HepG2 (cell line): ENCODE results near the gene STKLD1. TPM values are rescaled to one million over a fixed set of nuclear protein-coding genes. Genes with fewer than 3 reads are reported as not detected.
A peak's percentile ranks its signal among the peaks of the same experiment; 100 is the strongest.

Experiments
- ATAC-seq: fragments of 200-7000 bp; cut with Tn5 transposase; 3 replicates; pipeline ENCODE4 v1.9.1; 2020; ENCODE audit warnings: mild to moderate bottlenecking, moderate library complexity
- BruUV-seq: library from RNA; stranded (reverse); fragments of 400-500 nt; replicated peaks from 2 replicates; lab custom pipeline; 2021; lab: Mats Ljungman, UMichigan
- CTCF ChIA-PET: fragments of 300-600 bp; formaldehyde crosslinking; extraction: SDS; loops from one replicate; lab custom pipeline; 2021; ENCODE audit warnings: low total read pairs, inconsistent platforms, low intra/inter-chr PET ratio; lab: Yijun Ruan, JAX
- POLR2A ChIA-PET: fragments of 350-600 bp; sonication (Branson Sonifier 250); formaldehyde crosslinking; loops from one replicate; lab custom pipeline; 2020; ENCODE audit warnings: antibody characterized with exemption, inconsistent platforms; lab: Yijun Ruan, JAX
- DNase-seq: peaks from one replicate; pipeline ENCODE4 v3.0.0-alpha.2; 2015; ENCODE audit warnings: low spot score
- FAIRE-seq: peaks from 3 replicates; lab custom pipeline; 2011; peaks lifted over from hg19 to GRCh38; lab: Jason Lieb, UNC
- H2AFZ ChIP-seq: one replicate; pipeline ENCODE4 v1.6.1; 2011; ENCODE audit warnings: low read length, inconsistent platforms
- H3K27ac ChIP-seq: fragments of 300-600 bp; 3 replicates; pipeline ENCODE4 v1.8.0; 2011; ENCODE audit warnings: mixed run types, mild to moderate bottlenecking, mixed read lengths, low read length, inconsistent platforms; ENCODE audit not compliant: insufficient read depth; ENCODE audit errors: extremely low read length
- H3K27me3 ChIP-seq, 2 experiments: fragments of 200-600 bp in 1 of 2; 2 replicates in 1 of 2; 3 replicates in 1 of 2; pipeline versions ENCODE4 v1.6.0 to v1.8.0; 2011; ENCODE audit warnings: low read length in 2 of 2, mild to moderate bottlenecking in 2 of 2, moderate library complexity in 2 of 2, inconsistent platforms in 1 of 2; ENCODE audit not compliant: insufficient read depth in 2 of 2, control insufficient read depth in 1 of 2
- H3K36me3 ChIP-seq, 2 experiments: fragments of 200-600 bp in 1 of 2; replicated peaks in 1 of 2; 2 replicates in 1 of 2; 3 replicates in 1 of 2; pipeline versions ENCODE4 v1.5.1 to v1.8.0; 2011; ENCODE audit warnings: low read length in 2 of 2, inconsistent platforms in 1 of 2; ENCODE audit not compliant: insufficient read depth in 2 of 2, control insufficient read depth in 1 of 2
- H3K4me1 ChIP-seq: 2 replicates; pipeline ENCODE4 v1.5.1; 2012; ENCODE audit warnings: low read length, inconsistent platforms; ENCODE audit not compliant: insufficient read depth
- H3K4me2 ChIP-seq: 2 replicates; pipeline ENCODE4 v1.6.0; 2011; ENCODE audit warnings: low read depth, low read length, inconsistent platforms
- H3K4me3 ChIP-seq, 3 experiments: fragments of 200-600 bp in 1 of 3; sonication (generic), shearing (Covaris generic) in 1 of 3; replicated peaks in 1 of 3; 2 replicates each; pipeline ENCODE4 v1.5.1; 2011 to 2016; ENCODE audit warnings: low read length in 3 of 3, inconsistent platforms in 2 of 3, low read depth in 2 of 3, mild to moderate bottlenecking in 2 of 3, control low read depth in 1 of 3, mixed read lengths in 1 of 3; ENCODE audit not compliant: insufficient read depth in 1 of 3
- H3K79me2 ChIP-seq: one replicate; pipeline ENCODE4 v1.6.1; 2011; ENCODE audit warnings: low read length, inconsistent platforms; ENCODE audit not compliant: insufficient read depth
- H3K9ac ChIP-seq: 2 replicates; pipeline ENCODE4 v1.6.0; 2011; ENCODE audit warnings: mild to moderate bottlenecking, low read depth, low read length, inconsistent platforms; ENCODE audit not compliant: insufficient read depth
- H3K9me3 ChIP-seq: 2 replicates; pipeline ENCODE4 v1.5.1; 2012; ENCODE audit warnings: mild to moderate bottlenecking, low read length
- H4K20me1 ChIP-seq: 2 replicates; pipeline ENCODE4 v1.6.0; 2011; ENCODE audit warnings: inconsistent platforms, mild to moderate bottlenecking, low read length, moderate library complexity; ENCODE audit not compliant: insufficient read depth
- ARNT2 ChIP-seq: sonication (generic); formaldehyde crosslinking; IDR thresholded peaks from 2 replicates; pipeline ENCODE4 v1.8.0; 2022; ENCODE audit warnings: mild to moderate bottlenecking, low read depth, missing genetic modification reagents, moderate library complexity
- FOXK1 ChIP-seq: sonication (generic); formaldehyde crosslinking; IDR thresholded peaks from 2 replicates; pipeline ENCODE4 v1.4.0; 2020; ENCODE audit warnings: low read depth, missing genetic modification reagents, borderline replicate concordance
- SMYD3 ChIP-seq: sonication (generic); formaldehyde crosslinking; IDR thresholded peaks from 2 replicates; pipeline ENCODE4 v1.8.1; 2023; ENCODE audit warnings: mild to moderate bottlenecking, missing genetic modification reagents
- TBX3 ChIP-seq: fragments of 450-650 bp; IDR thresholded peaks from 2 replicates; pipeline ENCODE4 v1.6.1; 2017; ENCODE audit warnings: antibody characterized with exemption, mild to moderate bottlenecking, inconsistent platforms, borderline replicate concordance
- WGBS: methylation state at CpG from one replicate; pipeline ENCODE4 v1.1.6; 2017; ENCODE audit warnings: low lambda C conversion rate; 5-methylcytosine and 5-hydroxymethylcytosine counted together
- in situ Hi-C: cut with HindIII; loops from 2 replicates; pipeline ENCODE4 v1.10.0; 2017; ENCODE audit warnings: low pct_unique_long_range_greater_than_20kb; ENCODE audit not compliant: extremely low pct_ligation_motif_present
- intact Hi-C: fragments of 100-400 bp; cut with micrococcal nuclease; formaldehyde crosslinking; loops from one replicate; pipeline ENCODE4 v1.10.0; 2022; ENCODE audit not compliant: unreplicated experiment
- polyA plus RNA-seq, 8 experiments: library from polyadenylated mRNA; depleted of rRNA in 3 of 8; stranded (reverse) in 7 of 8; unstranded in 1 of 8; fragments of >200 nt; fragmentation: Illumina TruSeq in 4 of 8; extraction: Trizol in 4 of 8; gene quantifications; 2 replicates each; pipeline versions ENCODE4 v1.2.1 to v1.2.3, GENCODE V29; 2011 to 2016; ENCODE audit warnings: low read depth in 4 of 8, missing spikeins in 1 of 8, mixed read lengths in 1 of 8; ENCODE audit not compliant: insufficient read depth in 1 of 8
- total RNA-seq, 5 experiments: library from RNA; depleted of rRNA; stranded (reverse); fragments of >200 nt; fragmentation: Illumina TruSeq; extraction: Trizol; gene quantifications; 2 replicates each; pipeline ENCODE4 v1.2.3, GENCODE V29; 2016; ENCODE audit warnings: low read depth in 1 of 5
- TF ChIP-seq, protein P1 (sequence below): sonication (generic); formaldehyde crosslinking; IDR thresholded peaks from 2 replicates; pipeline ENCODE4 v1.5.0; 2020; ENCODE audit warnings: mild to moderate bottlenecking, missing genetic modification reagents
- TF ChIP-seq, protein P2 (sequence below): sonication (generic); formaldehyde crosslinking; IDR thresholded peaks from 2 replicates; pipeline ENCODE4 v1.5.0; 2020; ENCODE audit warnings: missing genetic modification reagents, mild to moderate bottlenecking, borderline replicate concordance
- TF ChIP-seq, protein P3 (sequence below): sonication (generic); formaldehyde crosslinking; IDR thresholded peaks from 2 replicates; pipeline ENCODE4 v1.5.1; 2020; ENCODE audit warnings: mild to moderate bottlenecking, moderate library complexity, missing genetic modification reagents
- TF ChIP-seq, protein P4 (sequence below): sonication (generic); formaldehyde crosslinking; IDR thresholded peaks from 2 replicates; pipeline ENCODE4 v1.4.0; 2020; ENCODE audit warnings: missing genetic modification reagents

Gene STKLD1
- total and polyA plus RNA-seq, 2 of the 13 experiments (the other 11 are each of a cell fraction or from before 2014, with no cell fraction given) = 1.5 to 2.2 TPM

DNA sequence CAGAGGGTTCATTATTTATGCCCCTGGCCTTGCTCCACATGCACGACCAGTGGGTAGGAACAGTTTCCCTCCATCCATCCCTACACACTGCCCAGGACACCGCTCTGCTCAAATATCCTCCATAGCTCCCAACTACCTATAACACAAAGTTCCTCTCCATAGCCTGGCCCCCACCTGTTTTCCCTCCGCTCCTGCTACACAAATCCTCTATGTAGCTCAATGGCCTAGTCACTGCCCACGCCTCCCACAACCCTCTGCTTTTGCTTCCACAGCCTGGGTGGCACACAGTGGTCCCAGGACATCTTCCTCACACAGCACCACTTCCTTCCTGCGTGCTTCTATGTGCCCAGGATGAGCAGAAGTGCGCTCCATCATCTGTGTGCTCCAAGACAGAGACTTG, 21.2 kb downstream of the STKLD1 start (continued):
- no peak for TF ChIP-seq FOXK1
- TF ChIP-seq SMYD3 (CRISPR knock-in tag) = no peak

DNA sequence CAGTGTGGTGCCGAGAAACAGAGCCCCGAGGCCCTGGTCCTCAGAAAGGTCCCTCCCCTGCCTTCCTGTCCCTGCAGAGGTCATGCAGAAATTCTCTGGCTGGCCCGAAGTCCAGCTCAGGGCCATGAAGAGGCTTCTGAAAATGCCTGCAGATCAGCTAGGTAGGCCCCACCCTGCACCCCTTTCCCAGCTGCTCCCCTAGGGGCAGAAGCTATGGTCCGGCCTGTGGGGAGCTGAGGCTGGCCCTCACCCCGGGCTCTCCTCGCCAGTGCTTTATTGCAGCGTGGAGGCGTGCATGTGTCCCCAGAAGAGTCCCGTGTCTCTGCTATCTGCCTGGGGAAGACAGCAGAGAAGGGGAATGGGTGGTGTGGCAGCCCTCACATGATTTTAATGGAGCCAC, 21.7 kb downstream of the STKLD1 start:
- Histone ChIP-seq H3K9ac (no peak overlapping the region), H3K79me2 (no peaks in the 10 kb centered on the region), H3K4me2 (no peak overlapping the region), H3K27ac (no peak overlapping the region), H3K4me3 (no peak overlapping the region), H3K4me1 (peaks cover 41% of the 10 kb centered on the region), H3K9me3 (no peaks in the 10 kb centered on the region), H3K27me3 (no peaks in the 10 kb centered on the region), H3K36me3 (no peaks in the 10 kb centered on the region), H2AFZ (no peak overlapping the region), H4K20me1 (no peaks in the 10 kb centered on the region)
- intact Hi-C loops (loop anchor here (5.0 kb wide), 1 partner anchor 41 kb away; the partner anchor contains the start of genes SURF1 and SURF2), in situ Hi-C loops (no loop called here)
- WGBS = 47% methylated on average over 3 of the region's 9 CpGs
- FAIRE-seq (no peak), DNase-seq (no peak), ATAC-seq (peak; percentile 6)
- no TSS peak for BruUV-seq
- TF ChIP-seq, protein P1, sequence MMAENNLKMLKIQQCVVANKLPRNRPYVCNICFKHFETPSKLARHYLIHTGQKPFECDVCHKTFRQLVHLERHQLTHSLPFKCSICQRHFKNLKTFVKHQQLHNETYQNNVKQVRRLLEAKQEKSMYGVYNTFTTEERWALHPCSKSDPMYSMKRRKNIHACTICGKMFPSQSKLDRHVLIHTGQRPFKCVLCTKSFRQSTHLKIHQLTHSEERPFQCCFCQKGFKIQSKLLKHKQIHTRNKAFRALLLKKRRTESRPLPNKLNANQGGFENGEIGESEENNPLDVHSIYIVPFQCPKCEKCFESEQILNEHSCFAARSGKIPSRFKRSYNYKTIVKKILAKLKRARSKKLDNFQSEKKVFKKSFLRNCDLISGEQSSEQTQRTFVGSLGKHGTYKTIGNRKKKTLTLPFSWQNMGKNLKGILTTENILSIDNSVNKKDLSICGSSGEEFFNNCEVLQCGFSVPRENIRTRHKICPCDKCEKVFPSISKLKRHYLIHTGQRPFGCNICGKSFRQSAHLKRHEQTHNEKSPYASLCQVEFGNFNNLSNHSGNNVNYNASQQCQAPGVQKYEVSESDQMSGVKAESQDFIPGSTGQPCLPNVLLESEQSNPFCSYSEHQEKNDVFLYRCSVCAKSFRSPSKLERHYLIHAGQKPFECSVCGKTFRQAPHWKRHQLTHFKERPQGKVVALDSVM (CRISPR knock-in tag) = no peak
- no peak for TF ChIP-seq ARNT2 (CRISPR knock-in tag)
- TF ChIP-seq, protein P2, sequence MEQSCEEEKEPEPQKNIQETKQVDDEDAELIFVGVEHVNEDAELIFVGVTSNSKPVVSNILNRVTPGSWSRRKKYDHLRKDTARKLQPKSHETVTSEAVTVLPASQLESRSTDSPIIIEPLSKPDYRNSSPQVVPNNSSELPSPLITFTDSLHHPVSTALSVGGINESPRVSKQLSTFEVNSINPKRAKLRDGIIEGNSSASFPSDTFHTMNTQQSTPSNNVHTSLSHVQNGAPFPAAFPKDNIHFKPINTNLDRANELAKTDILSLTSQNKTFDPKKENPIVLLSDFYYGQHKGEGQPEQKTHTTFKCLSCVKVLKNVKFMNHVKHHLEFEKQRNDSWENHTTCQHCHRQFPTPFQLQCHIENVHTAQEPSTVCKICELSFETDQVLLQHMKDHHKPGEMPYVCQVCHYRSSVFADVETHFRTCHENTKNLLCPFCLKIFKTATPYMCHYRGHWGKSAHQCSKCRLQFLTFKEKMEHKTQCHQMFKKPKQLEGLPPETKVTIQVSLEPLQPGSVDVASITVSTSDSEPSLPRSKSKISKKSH (CRISPR knock-in tag) = no peak
- TF ChIP-seq, protein P3, sequence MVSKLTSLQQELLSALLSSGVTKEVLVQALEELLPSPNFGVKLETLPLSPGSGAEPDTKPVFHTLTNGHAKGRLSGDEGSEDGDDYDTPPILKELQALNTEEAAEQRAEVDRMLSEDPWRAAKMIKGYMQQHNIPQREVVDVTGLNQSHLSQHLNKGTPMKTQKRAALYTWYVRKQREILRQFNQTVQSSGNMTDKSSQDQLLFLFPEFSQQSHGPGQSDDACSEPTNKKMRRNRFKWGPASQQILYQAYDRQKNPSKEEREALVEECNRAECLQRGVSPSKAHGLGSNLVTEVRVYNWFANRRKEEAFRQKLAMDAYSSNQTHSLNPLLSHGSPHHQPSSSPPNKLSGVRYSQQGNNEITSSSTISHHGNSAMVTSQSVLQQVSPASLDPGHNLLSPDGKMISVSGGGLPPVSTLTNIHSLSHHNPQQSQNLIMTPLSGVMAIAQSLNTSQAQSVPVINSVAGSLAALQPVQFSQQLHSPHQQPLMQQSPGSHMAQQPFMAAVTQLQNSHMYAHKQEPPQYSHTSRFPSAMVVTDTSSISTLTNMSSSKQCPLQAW (CRISPR knock-in tag) = no peak
- TF ChIP-seq, protein P4, sequence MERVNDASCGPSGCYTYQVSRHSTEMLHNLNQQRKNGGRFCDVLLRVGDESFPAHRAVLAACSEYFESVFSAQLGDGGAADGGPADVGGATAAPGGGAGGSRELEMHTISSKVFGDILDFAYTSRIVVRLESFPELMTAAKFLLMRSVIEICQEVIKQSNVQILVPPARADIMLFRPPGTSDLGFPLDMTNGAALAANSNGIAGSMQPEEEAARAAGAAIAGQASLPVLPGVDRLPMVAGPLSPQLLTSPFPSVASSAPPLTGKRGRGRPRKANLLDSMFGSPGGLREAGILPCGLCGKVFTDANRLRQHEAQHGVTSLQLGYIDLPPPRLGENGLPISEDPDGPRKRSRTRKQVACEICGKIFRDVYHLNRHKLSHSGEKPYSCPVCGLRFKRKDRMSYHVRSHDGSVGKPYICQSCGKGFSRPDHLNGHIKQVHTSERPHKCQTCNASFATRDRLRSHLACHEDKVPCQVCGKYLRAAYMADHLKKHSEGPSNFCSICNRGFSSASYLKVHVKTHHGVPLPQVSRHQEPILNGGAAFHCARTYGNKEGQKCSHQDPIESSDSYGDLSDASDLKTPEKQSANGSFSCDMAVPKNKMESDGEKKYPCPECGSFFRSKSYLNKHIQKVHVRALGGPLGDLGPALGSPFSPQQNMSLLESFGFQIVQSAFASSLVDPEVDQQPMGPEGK (CRISPR knock-in tag) = no peak
- TF ChIP-seq TBX3 = no peak
- CTCF ChIA-PET = no interaction called here
- POLR2A ChIA-PET = interaction anchor here (0.8 to 1.1 kb wide), 2 partner anchors 19 to 50 kb away, joined by 3 read pairs; partner anchors contain the start of genes MED22, REXO4 and RPL7A
